HFFc6 (cell line): ENCODE data around the gene C5orf24. TPM values are rescaled to one million over a fixed set of nuclear protein-coding genes. Genes with fewer than 3 reads are reported as not detected.
A peak's percentile ranks its signal among the peaks of the same experiment; 100 is the strongest.

ENCODE experiments used
- DNase-seq: peaks from one replicate; pipeline ENCODE4 v3.0.0-alpha.2; 2018
- H3K27ac Mint-ChIP-seq: 2 replicates; pipeline ENCODE4 v1.8.0; 2020; ENCODE audit warnings: mild to moderate bottlenecking, mixed read lengths
- H3K27me3 Mint-ChIP-seq: 2 replicates; pipeline ENCODE4 v1.8.0; 2021; ENCODE audit warnings: mild to moderate bottlenecking, moderate library complexity, mixed read lengths; ENCODE audit not compliant: insufficient read depth
- H3K36me3 Mint-ChIP-seq: 2 replicates; pipeline ENCODE4 v1.8.0; 2021; ENCODE audit warnings: low read depth, mixed read lengths
- H3K4me1 Mint-ChIP-seq: 2 replicates; pipeline ENCODE4 v1.8.0; 2020; ENCODE audit warnings: low read depth, mixed read lengths
- H3K4me3 Mint-ChIP-seq: 2 replicates; pipeline ENCODE4 v1.8.0; 2020; ENCODE audit warnings: mild to moderate bottlenecking, moderate library complexity, mixed read lengths
- H3K9me3 Mint-ChIP-seq: 2 replicates; pipeline ENCODE4 v1.8.0; 2020; ENCODE audit warnings: mild to moderate bottlenecking, mixed read lengths
- long read RNA-seq: library from polyadenylated mRNA; unstranded; transcript quantifications from one replicate; pipeline ENCODE4 v2.0.0, GENCODE V29; 2019
- total RNA-seq, 6 experiments: library from RNA; stranded (reverse); fragmentation: NEBNext Ultra II Directional; extraction: Animal tissue kit (Norgen Biotek cat#: 25700); gene quantifications; 2 replicates in 1 of 6; 3 replicates in 5 of 6; pipeline ENCODE4 v1.2.3, GENCODE V29; 2021
- TF ChIP-seq, protein P1 (sequence below): fragments of 200-600 bp; sonication (generic); IDR thresholded peaks from 2 replicates; pipeline ENCODE4 v1.5.0; 2021; ENCODE audit warnings: antibody characterized with exemption, mild to moderate bottlenecking

Gene C5orf24
- 10 to 100 TPM; 48.8 to 61.5 (median 57.6) TPM for total RNA-seq
- long read RNA-seq, full-length matches to known transcripts: 56 of 67 reads
- long read RNA-seq, partial matches to known transcripts: 0 of 67 reads
- long read RNA-seq, other reads (novel, unspliced or antisense): 11 of 67 reads

DNA sequence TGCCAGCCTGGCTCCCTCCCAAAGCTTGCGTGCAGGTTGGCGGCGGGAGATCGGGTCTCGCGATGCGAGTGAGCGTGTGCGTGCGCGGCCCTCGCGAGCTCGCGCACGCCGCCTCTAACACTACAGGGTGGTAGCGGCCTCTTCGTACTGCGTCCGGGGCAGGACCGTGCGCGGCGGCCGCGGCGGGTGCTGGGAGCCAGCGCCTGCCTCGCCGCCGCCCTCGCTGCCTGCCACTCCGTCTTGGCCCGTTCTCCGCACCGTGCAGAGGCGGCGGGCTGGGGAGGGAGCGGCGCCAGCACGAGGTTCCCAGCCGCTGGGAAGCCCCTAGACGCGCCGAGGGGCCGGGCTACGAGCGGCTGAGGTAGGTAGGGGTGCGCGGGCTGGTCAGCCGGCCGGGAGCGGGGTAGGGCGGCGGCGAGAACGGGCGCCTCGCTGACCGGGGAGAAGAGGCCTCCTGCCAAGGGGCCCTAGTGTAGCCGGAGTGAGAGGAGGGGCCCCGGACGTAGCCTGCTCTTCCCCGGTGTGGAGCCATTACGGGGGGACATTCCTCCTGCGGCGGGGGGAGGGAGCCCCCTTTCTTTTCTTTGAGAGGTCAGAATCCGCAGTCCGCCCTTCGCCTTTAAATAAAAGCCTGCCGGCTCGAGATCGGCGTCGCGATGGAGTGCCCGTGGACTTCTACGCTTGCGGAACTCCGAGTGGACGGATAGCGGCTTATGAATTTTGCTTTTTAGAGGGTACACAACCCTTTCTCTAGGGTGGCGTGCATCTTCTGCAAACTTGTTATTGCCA lies at the start of gene C5orf24:
Gene C5orf24, plus strand, starts transcription at position 117 of the 789 bp plus-strand sequence. CDS start 8,933 bp downstream, outside the sequence.
- Mint-ChIP-seq H3K36me3 (peaks cover 20% of the 10 kb centered on the region), H3K4me1 (peaks cover 56% of the 10 kb centered on the region), H3K4me3 (peak within 1 kb of the TSS; percentile 97), H3K27me3 (peaks cover 3% of the 10 kb centered on the region), H3K9me3 (no peaks in the 10 kb centered on the region), H3K27ac (peak within 1 kb of the TSS; percentile 98)
- TF ChIP-seq, protein P1, sequence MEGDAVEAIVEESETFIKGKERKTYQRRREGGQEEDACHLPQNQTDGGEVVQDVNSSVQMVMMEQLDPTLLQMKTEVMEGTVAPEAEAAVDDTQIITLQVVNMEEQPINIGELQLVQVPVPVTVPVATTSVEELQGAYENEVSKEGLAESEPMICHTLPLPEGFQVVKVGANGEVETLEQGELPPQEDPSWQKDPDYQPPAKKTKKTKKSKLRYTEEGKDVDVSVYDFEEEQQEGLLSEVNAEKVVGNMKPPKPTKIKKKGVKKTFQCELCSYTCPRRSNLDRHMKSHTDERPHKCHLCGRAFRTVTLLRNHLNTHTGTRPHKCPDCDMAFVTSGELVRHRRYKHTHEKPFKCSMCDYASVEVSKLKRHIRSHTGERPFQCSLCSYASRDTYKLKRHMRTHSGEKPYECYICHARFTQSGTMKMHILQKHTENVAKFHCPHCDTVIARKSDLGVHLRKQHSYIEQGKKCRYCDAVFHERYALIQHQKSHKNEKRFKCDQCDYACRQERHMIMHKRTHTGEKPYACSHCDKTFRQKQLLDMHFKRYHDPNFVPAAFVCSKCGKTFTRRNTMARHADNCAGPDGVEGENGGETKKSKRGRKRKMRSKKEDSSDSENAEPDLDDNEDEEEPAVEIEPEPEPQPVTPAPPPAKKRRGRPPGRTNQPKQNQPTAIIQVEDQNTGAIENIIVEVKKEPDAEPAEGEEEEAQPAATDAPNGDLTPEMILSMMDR: no peak
- DNase-seq: peak; percentile 93

DNA sequence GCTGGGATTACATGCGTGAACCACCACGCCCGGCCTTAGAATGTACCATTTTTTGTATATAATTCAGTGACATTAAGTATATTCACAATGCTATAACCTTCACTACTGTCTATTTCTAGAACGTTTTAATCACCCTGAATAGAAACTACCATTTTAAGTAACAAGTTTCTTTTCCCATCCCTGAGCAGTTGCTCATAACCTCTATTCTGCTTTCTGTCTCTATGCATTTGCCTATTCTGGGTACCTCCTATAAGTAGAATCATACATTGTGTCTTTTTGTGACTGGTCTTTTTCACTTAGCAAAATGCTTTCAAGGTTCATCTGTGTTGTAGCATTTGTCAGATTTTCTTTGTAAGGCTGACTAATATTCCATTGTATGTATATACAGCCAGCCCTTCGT lies 47.3 kb upstream of the C5orf24 start:
- TF ChIP-seq, protein P1: no peak
- H3K4me1 Mint-ChIP-seq: peaks cover 10% of the 10 kb centered on the region
- H3K9me3 Mint-ChIP-seq: no peaks in the 10 kb centered on the region
- no peak overlapping the region for H3K4me3 Mint-ChIP-seq
- peaks cover 46% of the 10 kb centered on the region for H3K36me3 Mint-ChIP-seq
- H3K27ac Mint-ChIP-seq: no peak overlapping the region
- no peak for DNase-seq
- H3K27me3 Mint-ChIP-seq: no peaks in the 10 kb centered on the region

DNA sequence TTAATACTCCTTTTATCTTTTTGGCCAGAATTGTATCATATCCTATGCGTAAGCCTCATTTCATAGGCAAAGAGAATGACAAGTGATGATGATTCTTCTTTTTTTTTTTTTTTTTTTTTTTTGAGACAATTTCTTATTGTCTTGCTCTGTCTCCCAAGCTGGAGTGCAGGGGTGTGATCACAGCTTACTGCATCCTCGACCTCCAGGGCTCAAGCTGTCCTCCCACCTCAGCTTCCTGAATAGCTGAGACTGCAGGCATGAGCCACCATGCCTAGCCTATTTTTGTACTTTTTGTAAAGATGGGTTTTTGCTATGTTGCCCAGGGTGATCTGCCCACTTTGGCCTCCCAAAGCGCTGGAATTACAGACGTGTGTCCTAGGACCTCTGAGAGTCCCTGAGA lies 41.9 kb upstream of the C5orf24 start:
- Mint-ChIP-seq H3K27me3 (no peaks in the 10 kb centered on the region), H3K4me3 (no peak overlapping the region), H3K9me3 (no peaks in the 10 kb centered on the region), H3K36me3 (peaks cover 23% of the 10 kb centered on the region), H3K4me1 (no peaks in the 10 kb centered on the region), H3K27ac (no peak overlapping the region)
- DNase-seq: no peak
- TF ChIP-seq, protein P1: no peak

DNA sequence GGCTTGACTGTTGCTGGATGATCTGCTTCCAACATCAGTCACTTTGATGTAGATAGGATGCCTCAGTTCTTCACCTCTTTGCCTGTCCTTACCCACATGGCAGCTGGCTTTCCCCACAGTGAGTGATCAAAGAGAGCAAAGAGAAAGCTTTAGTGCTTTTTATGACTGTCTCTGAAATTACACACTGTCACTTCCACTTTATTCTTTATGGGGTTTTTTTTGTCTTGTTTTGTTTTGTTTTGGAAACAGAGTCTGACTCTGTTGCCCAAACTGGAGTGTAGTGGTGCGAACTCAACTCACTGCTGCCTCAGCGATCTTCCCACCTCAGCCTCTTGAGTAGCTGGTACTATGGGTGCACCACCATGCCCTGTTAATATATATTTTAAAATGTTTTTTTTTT lies 32.4 kb upstream of the C5orf24 start:
- no peak overlapping the region for H3K27ac Mint-ChIP-seq
- no peak for DNase-seq
- no peaks in the 10 kb centered on the region for H3K4me1 Mint-ChIP-seq
- H3K9me3 Mint-ChIP-seq: no peaks in the 10 kb centered on the region
- TF ChIP-seq, protein P1: no peak
- H3K27me3 Mint-ChIP-seq: no peaks in the 10 kb centered on the region
- no peak overlapping the region for H3K4me3 Mint-ChIP-seq
- H3K36me3 Mint-ChIP-seq: peaks cover 14% of the 10 kb centered on the region; the same call in 1 of the 2 replicates

DNA sequence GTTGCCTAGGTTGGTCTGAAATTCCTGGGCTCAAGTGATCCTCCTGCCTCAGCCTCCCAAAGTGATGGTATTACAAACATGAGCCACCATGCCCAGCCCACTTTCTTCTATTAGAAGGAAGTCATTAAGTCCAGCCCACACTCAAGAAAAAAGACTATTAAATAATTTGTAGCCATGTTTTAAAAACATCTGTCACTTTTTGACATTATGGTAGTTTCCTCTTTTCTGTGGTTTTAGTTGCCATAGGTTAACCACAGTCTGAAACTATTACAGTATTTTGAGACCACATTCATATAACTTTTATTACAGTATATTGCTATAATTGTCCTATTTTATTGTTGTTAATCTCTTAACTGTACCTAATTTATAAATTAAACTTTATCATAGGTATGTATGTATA lies 31.9 kb upstream of the C5orf24 start:
- H3K4me1 Mint-ChIP-seq: no peaks in the 10 kb centered on the region
- H3K4me3 Mint-ChIP-seq: no peak overlapping the region
- no peaks in the 10 kb centered on the region for H3K9me3 Mint-ChIP-seq
- TF ChIP-seq, protein P1: no peak
- H3K27me3 Mint-ChIP-seq: no peaks in the 10 kb centered on the region
- no peak overlapping the region for H3K27ac Mint-ChIP-seq
- H3K36me3 Mint-ChIP-seq: peaks cover 14% of the 10 kb centered on the region; the same call in 1 of the 2 replicates
- no peak for DNase-seq
